Measurements from ENCODE around the gene GBA3.

Gene GBA3

DNA sequence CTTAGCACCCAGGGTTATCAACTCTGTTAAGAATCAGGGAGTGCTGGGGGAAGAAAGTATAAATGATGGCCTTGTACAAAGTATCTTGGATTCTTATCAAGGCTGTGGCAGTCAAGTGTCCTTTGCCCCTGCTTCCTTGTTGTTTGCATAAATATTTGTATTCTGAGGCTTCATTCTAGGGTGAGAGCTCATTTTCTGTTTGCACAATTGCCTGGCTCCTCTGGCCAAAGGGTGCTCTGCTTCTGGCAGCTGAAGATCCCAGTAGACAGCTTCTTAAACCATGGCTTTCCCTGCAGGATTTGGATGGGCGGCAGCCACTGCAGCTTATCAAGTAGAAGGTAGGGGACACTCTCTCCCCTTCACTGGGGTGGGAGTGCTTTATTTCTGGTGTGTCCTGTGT, at the start of gene GBA3:
Gene GBA3, plus strand, starts transcription at position 202 of the 400 bp plus-strand sequence.
- no peak for DNase-seq

DNA sequence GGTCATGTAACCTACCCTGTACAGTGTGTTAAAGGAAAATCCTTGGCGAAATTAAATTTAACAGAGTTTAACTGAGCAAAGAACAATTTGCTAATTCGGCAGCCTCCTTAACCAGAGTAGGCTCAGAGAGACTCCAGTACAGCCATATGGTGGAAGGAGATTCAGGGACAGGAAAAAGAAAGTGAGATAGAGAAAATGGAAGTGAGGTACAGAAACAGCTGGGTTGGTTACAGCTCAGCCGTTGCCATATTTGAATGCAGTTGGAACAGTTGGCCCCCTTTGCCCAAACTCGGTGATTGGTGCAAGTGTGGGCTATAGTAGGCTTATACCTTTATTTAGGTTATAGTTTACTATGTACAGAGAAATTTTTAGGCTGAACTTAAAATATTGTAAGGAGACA, 48.8 kb upstream of the GBA3 start:
- DNase-seq: no peak

DNA sequence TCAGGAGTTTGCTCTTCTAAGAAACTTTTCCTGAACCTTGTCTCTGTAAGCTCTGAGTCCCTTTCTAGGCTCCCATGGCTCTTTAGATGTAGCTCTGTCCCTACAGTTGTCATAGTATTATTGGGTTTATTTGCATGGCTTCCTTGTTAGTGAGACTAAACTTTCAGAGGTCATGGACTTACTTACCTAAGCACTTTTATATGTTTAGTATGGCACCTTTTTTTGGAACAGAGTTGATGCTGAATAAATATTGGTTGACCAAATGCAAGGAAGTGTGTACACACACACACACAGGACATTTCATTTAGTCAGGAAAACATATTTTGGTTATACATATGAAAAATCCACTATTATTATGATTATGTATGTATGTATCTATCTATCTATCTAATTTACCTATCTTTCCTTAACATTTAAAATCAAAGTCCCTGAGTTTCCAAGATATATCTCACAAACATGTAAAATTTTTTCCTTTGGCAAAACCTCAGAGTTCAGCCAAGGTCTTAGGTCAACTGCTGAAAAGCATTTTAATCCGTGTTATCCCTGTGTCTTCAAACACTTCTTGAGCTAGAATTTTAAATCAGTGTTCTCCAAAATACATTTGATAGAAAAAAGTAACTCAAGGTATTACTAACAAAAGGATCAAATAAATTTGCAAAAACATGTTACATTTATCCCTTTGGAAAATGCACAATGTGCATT, 47.1 kb upstream of the GBA3 start:
- DNase-seq: no peak

DNA sequence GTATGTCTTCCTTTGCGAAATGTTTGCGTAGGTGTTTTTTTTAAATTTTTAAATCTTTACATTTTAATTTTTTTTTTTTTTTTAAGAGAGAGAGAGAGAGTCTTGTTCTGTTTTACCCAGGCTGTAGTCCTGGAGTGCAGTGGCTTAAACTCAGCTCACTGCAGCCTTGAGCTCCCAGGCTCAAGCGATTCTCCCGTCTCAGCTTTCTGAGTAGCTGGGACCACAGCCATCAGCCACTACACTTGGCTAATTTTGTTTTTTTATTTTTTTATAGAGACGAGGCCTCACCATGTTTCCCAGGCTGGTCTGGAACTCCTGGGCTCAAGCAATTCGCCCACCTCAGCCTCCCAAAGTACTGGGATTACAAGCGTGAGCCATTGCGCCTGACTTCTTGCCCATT, 43.7 kb upstream of the GBA3 start:
- no peak for DNase-seq

DNA sequence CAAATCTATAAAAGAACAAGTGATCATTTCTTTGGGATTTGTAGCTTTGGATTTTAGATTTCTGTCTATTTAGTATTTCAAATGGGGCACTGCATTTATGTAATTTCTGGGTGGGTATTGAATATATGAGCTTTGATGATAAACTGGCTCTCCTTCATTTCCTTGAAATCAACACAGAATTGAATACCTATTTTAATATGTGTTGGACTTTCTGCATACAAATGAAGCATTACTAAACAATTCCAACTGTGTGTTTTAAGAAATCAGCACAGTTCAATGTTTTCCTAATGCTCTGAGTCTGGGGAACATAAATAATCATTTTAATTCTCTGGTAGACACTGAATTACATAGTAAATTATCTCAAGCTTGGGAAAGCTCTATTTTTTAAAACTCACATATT, 42.0 kb upstream of the GBA3 start:
- no peak for DNase-seq

DNA sequence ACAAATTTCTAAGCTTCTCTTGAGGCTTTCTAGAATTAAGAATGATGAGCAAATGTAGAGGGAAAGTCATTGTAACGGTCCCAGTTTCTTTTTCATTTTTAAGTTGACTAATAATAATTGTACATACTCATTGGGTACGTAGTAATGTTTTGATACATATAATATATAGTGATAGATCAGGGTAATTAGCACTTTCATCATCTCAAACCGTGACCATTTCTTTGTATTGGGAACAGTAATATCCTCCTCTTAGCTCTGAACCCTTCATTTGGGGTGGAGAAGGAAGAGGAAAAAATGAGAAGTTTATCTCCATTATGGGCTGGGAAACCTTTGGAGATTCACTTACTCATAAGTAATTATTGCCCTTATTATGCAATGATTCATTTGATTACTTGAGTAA, 39.0 kb upstream of the GBA3 start:
- no peak for DNase-seq

DNA sequence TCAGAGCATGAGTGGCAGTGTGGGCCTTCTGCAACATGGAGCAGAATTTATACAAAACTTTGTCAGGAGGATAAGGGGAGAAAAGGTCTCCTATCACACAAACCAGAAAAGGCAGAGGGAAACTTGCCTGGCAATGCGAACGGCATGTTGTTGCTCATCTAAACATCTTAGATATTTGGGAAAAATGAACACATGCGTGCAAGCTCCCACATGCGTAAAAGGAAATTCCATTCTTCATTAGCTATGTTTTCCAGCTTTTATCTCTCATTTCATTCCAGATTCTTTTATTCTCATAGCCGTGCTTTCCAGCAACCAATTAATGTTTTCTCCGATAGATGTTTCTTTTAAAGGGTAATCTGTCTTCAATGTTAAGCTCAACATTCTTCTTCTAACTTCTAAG, 31.3 kb upstream of the GBA3 start:
- no peak for DNase-seq

DNA sequence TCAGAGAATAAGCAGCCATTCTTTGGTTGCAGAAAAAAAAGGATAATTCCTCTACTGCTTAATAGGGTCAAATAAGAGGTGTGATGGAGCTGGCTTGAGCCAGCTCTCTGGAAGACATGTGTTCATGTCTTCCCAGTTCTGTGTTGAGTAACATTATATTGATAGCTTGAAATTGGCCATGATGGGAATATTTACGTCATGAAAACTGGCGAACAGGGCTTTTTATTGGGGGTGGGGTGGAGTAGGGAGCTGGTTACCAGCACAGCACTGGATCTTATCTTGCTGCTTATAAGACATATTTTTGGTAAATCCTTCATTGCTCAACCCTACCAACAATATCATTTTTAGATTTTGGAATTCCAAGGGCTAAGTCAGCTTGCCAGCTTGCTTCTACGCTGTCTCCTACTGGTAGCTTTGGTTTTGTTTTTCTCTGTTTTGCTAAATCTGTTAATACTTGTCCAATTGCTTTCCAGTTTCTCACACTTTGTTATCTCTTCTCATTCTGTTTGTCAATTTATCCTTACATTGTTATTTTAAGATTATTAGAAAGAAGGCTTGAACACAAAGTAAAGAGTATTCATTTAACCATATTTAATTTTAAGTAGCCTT, 25.3 kb upstream of the GBA3 start:
- DNase-seq: no peak

DNA sequence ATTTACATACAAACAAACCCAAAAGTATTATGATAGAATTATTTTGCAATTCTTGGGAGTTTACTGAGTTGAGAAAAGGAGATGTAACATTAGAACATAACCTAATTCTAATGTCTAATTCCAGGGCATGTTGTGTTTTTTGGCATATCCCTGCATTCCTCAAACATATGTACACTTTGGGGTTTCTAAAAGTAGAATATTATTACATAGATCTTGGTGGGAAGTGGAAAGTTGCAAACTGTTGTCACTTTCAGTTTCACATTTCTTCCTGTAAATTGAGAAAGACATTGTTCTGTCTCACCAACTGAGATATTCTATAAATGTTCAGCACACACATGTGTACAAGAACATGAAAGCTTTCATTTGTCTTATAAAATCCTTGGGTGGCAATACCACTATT, 24.4 kb upstream of the GBA3 start:
- DNase-seq: no peak

DNA sequence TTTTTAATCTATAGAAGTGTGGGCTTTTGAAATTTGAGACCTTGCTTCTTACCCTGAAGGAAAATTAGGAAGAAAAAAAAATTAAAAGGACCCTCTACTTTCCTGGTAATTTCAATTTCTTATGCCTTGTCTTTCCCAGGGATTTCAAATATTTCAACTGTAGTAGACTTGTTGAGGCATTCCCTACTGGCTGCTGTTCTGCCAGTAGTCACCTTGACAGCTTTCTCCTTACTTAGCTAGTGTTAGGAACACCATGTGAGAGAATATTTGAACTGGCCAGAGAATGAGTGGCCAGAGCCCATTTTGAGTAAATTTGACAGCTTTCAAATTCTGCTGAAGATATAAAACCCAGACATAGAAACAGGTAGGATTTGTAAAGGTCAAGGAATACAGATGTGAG, 24.0 kb upstream of the GBA3 start:
- DNase-seq: no peak

DNA sequence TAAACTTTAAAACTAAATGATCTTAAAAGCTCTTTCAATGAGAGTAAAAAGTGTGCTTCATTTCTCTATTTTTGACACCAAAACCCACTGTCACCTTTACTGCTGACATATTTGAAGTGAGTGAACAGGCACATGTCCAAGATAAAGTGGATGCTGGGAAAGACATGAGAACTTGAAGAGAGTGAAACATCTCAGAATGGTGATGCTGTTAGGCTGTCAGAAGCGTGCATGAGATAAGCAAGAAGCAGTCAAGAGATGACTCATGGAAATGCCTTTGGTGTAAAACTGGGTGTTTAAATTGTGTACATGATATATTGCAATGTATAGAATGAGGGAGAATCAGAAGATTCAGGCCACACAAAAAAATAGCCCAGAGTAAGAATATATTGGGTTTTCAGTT, 21.8 kb upstream of the GBA3 start:
- DNase-seq: no peak

DNA sequence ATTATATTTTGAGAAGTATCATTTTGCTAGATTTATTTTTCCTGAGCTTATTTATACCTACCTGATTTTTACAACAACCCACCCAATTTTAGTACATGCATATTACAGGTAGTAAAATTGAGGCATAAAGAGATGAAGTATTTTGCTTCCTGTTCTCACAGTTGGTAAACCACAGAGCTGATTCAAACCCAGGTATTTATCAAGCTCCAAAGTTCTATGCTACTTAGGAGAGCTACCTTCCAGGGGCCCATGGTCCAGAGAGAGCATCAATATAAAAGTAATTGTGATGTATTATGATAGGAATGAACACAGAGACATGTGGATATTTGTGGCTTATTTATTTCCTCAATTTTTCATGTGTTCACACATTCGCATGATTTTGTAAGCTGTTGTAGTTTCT, 20.2 kb upstream of the GBA3 start:
- DNase-seq: no peak

DNA sequence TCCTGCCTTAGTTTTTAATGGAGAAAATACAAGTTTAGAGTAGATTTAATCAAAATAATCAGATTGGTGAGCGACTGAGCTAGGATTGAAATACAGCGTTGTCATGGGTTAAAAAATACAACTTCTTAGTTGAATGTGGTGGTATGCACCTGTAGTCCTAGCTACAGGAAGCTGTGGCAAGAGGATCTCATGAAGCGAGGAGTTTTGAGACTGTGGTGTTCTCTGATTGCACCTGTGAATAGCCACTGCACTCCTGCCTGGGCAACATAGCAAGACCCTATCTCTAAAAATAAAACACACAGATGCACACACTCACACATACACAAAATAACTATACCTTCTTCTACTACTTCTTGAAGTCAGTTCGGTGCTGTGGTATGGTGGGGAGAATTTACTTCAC, 19.8 kb upstream of the GBA3 start:
- no peak for DNase-seq

DNA sequence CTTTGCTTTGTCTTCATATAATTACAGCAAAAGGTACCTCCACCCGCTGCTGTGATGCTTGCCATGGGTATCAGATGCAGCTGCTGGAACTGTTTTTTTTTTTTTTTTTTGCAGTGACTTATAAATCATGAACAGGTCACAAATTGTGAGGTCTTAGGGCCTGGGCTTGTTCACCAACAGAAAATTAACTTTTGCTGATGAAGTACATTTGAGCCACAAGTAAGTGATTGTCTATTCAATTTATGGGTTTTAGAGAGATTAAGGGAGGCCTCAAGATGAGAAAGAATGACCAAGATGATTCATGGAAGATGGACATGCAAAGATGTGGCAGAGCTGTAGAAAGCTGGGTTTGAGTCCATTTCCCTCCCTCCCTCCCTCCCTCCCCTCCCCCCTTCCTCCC, 18.0 kb upstream of the GBA3 start:
- no peak for DNase-seq

DNA sequence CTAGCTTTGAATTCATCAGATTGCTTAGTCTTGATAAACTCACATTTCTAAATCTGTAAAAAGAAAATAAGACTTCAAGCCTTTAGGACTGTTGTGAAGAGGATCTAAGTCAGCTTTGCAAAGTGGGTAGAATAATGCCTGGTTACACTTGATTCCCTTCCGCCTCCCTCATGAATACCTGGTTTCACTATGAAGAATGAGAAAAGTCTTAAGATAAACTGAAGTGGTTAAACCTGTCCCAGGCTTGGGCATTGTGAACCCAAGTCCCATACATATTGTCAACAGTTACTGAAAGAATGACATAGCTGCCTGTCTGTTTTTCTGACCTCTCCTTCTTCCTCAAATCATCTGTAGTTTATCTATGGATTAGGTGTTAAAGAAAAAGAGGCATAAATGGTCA, 16.7 kb upstream of the GBA3 start:
- DNase-seq: no peak

DNA sequence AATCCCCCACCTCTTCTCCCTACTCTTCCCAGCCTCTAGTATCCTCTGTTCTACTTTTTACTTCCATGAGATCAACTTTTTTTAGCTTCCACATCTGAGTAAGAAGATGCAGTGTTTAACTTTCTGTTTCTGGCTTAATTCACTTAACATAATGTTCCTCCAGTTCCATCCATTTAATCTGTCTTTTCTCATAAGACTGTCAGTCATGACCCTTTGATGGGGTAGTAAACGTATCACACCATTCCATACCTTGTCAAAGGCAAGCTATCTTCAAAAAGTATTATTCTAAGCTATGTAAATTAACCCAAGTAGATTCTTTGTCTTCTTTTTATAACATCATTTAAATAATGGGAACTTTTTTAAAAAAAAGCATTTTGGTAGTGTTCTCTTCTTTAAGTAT, 15.0 kb upstream of the GBA3 start:
- no peak for DNase-seq

DNA sequence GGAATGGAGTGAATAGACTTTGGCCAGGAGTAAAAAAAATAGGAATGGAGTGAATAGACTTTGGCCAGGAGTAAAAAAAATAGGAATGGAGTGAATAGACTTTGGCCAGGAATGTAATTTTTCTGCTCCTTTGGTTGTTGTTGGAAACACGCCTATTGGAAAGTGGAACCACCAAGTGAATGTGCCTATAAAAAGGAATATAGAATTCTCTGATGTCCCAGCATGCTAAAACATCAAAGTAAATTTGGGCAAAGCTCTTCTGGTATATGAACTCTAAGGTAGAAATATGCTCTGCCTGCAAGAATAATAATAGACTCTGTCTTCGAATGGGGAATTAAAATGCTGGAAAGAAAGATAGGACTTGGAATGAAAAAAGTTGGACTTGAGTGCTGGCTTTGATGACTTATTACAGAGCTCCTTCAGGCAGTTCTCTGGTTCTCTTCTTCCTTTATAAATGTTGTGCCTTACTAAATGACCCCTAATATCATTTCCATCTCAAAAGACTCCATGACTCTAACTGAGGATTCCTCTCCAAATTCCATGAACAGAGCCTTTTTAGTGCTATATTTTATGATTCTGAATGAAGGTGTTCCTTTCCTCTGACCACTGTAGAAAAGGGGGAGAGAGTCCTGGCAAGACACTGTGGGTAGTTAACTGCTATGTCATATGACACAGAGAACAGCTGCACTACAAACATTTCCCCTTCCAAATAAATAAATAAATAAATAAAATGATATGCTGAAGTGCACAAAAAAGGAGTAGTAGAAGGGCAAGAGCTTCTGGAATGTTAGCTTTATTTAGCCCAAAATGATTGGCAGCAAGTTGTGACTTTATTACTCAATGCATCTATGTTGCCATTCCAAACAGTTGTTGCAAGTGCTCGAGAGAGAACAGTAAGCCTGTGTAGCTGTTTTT, 13.5 kb upstream of the GBA3 start:
- no peak for DNase-seq

DNA sequence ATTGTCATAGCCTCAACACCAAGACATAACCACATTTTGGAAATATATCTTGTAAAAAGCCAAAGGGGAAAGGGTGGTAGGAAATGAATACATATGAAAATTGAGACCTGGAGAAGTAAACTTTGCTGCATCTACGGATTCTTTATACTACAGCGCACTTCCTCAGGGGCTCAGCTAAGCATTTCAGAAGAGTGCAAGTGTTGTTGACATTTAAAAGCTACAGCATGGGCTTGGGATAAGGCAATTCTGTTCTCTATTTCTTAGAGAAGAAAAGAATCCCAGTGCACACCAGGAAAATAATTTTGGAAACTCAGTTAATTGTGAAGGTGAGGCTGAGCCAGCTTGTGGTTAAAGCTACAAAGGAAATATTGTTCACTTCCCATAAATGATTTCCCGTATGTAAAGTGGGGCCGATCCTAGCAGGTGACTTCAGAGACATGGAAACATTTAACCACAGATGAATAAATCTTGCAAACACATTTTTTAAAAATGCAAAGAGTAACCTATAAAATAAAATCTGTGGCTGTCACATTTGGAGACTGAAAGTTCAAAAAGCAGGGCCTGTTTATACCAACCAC, 12.6 kb upstream of the GBA3 start:
- no peak for DNase-seq

DNA sequence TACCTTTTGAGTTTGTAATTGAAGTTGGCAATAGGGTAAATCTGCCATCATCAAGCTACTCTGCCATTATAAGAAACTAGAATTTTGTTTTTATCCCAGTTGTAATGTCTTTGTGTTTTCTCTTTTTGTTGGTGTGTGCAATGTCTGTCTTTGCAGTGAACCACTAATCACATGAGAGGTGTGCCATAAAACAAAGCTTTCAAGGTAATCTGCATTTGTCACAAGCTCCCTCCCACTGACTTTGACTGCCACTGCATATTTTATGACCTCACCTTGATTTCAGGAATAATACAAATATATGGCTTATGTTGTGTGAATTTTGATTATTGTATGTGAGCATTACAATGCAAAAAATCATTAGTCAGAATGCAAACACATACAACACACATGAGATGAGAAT, 9.0 kb upstream of the GBA3 start:
- DNase-seq: no peak

DNA sequence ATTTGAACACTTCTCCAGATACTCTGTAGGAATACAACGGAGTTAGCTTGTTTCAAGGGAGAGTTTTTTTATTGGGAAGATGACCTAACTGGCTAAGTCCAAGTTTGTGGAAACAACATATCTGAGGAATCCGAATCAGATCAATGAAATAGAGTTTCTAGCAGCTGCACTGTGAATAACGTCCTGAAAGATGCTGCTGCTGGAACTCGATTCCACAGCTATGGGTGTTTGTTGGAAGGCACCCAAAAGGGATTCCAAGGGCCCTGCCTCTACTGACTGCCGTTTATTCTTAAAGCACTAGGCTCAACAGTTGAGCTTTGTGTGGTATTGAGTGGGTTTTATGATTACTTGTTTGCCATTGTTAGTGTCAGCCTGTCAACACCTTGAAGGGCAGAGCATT, 6.6 kb upstream of the GBA3 start:
- DNase-seq: no peak

DNA sequence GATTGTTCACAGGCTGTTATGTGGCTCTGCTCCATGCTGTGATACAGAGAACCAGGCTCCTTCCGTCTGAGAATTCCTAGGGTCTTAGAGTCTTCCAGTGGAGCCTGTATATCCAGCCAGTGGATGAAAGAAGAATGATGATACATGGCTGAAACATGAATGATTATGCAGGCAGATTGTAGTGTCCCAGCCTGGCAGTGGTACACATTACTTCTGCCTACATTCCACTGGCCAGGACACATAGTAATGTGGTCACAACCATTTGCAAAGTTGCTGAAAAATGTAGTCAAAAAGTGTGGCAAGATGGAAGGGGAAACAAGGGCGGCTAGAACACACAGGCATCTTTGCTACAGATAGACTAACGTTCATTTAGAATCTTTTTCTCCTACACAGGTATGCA, 4.5 kb upstream of the GBA3 start:
- DNase-seq: no peak

DNA sequence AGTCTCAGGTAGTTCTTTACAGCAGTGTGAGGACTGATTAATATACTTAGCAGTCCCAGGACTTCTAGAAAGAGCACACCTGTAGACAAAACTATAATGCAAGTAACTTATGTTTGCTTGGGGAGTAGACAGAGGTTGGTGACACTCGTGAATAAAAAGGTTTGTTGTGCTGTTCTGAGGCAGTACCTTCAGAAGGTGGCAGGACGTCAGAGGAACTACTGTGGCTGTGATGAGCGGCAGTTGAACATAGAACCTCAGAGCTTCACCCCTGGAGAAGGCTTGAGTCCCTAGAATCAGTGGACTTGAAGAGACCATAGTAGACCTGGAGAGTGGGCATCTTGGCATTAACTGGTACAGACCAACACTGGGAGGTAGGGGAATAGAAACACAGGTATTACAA, 3.3 kb upstream of the GBA3 start:
- DNase-seq: no peak

DNA sequence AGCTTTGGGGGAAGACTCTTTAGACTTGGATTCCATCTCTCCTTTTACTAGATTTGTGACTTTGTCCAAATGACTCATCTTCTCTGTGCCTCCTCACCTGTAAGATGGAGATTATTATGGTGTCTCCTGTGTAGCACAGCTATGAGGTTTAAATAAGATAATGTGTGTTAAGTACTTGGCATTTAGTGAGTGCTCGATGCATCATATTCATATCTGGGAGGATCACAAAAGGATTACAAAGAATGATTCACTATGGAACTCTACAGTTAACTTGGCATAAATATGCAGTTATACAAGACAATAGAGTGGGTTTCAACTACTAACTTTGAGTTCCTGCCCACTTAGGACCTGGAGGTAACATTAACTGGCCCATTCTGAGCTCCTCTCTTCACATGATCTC, 2.3 kb downstream of the GBA3 start:
- DNase-seq: no peak

DNA sequence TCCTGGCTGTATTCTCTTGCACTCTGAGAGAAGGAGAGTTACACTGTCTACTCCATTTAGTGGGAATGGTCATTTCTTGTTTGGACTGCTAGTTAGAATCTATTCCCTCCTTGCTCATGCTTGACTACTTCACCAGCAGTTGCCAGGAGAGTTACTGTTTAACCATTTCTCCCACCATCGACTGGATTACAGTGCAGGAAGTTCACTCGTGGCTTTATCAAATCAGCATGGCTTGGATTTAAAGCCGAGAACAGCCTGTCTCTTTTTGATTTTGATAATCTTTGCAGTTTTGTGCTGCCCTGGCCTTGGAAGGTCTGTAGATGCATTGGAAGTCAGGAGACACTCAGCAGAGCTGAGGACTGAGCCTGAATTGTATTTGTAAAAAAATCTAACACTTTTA, 3.2 kb downstream of the GBA3 start:
- DNase-seq: no peak

All from NCI-H510A (cell line).